GM19467 (cell line): Measurements from ENCODE around the gene PRDM1.

Source experiments
- ATAC-seq: cut with Tn5 transposase; IDR thresholded peaks from one replicate; pipeline ENCODE4 v1.9.1; 2021; ENCODE audit warnings: mild to moderate bottlenecking, moderate library complexity; ENCODE audit not compliant: unreplicated experiment

Gene PRDM1

DNA sequence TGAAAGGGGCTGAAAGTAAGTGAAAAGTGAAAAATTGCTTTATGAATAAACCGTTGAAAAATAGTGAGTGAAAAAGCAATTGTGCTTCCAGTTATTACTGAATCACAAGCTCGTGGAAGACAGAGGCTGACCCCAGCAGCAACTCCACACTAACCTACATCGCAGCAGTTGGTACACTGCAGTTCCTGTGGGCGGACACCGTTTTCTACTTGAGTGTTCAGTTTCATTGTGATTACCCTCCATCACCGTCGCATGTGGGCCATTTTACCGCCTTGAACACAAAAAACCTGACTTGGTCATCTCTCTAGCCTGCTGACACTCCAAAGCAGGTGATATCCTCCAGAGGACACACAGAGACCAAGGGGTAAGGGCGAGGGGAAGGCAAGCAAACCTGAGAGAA is 28.4 kb downstream of the PRDM1 start:
- ATAC-seq = peak; percentile 67

GRCh38 chr6:106115286-106115685 is 29.1 kb downstream of the PRDM1 start:
- ATAC-seq = no peak

GRCh38 chr6:106116125-106116832 is 30.1 kb downstream of the PRDM1 start:
- no peak for ATAC-seq

DNA sequence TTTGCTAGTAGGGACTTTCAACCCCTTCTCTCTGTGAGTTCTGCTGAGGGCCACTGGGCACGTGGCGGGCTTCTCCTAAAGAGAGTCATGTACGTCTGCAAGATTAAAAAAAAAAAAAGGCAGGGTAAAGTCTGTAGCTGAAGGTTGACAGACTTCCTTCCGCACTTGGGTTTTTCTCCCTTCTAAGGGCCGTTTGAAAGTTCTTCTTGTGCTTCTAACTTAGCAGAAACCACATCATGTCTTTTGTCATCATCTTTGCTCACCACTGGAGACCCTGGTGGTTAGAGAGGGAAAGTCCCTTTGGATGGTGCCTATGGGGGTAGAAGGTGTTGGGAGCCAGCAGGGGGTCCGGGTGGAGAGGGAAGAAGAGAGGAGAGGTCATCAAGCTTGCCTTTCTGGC is 31.4 kb downstream of the PRDM1 start:
- ATAC-seq = no peak

DNA sequence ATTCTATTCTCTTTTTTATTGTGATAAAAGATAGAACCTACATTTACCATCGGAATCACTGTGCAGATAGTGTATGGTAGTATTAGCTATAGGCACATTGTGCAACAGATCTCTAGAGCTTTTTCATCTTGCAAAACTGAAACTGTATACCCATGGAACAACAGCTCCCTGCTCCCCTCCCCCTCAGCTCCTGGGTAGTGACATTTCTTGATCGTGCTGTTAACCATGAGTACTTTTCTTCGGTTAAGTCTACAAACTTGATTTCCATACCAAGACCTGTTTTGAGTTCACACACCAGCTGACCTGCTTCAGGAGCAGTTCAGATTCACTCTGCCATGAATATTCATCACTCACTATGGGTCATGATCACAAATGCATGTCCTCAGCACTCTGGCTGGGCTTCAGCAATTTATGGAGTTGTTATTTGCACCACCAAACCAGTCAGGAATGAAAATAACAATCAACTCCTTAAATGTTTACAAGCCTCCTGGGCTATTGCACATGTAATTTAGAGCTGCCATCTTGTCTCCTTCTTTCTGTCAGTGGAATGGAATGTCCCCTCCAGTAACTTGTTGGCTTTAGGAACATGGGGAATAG is 32.8 kb downstream of the PRDM1 start:
- no peak for ATAC-seq

DNA sequence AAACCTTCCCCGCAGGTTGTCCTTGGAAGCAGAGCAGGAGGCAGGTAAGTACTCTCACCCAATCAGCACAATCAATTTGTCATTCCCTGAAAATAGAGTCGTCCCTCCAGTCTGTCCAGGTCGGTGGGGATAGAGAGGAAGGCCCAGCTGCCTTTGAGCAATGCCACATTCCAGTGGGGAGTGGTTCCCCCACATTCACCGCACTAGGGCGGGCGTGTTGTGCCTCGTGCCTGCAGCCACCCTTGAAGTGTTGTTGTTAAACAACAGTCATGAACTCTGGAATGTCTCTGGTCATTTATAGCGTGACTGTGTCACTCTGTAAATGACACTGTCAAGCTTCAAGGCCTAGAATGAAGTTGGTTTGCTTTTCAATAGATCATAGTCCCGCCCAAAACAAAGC is 33.4 kb downstream of the PRDM1 start:
- no peak for ATAC-seq

- no peak for ATAC-seq
Observed at GRCh38 chr6:106120006-106120405, 33.9 kb downstream of the PRDM1 start.

DNA sequence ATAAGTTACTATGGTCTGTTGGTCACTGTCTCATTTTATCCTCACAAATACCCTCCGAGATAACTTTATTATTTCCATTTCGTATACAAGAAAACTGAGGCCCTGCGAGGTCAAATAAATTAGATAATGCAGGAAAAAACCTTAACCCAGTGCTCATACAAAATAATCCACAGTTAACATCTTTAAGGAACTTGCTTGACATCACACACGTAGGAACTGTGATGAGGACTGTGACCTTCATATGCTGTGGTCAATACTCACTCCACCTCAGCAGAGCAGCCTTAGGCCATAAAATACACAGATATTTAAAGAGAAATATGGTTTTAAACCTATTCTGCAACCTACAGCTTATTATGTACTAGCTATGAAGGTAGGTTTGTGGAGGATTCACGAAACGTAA is 34.3 kb downstream of the PRDM1 start:
- ATAC-seq = no peak

GRCh38 chr6:106122306-106122918 is 36.3 kb downstream of the PRDM1 start:
- ATAC-seq = no peak

DNA sequence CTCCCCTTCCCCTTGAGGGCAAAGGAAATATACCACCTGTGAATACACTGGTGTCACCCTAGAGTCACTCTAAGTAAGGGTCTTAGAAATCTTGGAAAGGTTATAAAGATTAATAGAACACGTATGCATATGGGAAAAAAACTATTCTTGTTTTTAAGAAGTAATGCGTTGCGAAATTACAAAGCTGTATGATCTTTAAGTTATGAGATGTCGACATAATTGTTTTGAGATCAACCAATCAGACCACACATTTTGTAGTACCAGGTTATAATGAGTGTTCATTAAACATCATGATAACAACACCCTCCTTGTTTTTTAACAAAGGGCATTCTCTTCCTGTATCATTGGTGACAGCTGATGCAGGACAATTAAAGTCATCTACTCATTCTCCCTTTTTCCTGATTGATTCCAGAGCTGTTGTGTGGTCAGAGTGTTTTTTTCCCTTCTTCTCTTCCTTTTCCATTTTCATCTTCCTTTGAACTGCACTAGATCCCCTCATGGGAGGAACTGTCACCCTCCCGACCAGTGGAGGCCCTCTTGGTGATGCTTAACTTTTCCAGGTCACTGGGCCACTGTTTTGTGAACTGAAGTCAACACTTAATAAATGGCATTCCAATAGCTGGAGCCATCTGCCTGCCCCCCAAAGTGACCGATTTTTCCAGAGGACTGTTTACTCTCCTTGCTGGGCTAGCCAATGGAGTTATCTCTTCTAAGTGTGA is 37.0 kb downstream of the PRDM1 start:
- no peak for ATAC-seq

DNA sequence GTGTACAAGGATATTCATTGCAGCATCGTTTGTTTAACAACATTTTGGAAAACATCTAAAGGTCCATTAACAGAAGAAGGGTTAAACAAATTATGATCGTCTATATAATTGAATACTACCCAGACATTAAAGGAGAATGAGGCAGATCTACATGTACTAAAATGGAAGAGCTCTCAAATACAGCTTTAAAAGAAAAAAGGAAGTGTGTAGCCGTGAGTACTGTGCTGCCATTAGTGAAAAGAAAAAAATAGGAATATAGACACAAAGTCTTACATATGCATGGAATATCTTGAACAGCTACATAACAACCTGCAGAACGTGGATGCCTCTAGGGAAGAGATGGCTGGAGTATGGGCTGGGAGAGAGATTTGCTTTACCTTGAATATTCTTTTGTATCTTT is 37.9 kb downstream of the PRDM1 start:
- ATAC-seq = no peak

DNA sequence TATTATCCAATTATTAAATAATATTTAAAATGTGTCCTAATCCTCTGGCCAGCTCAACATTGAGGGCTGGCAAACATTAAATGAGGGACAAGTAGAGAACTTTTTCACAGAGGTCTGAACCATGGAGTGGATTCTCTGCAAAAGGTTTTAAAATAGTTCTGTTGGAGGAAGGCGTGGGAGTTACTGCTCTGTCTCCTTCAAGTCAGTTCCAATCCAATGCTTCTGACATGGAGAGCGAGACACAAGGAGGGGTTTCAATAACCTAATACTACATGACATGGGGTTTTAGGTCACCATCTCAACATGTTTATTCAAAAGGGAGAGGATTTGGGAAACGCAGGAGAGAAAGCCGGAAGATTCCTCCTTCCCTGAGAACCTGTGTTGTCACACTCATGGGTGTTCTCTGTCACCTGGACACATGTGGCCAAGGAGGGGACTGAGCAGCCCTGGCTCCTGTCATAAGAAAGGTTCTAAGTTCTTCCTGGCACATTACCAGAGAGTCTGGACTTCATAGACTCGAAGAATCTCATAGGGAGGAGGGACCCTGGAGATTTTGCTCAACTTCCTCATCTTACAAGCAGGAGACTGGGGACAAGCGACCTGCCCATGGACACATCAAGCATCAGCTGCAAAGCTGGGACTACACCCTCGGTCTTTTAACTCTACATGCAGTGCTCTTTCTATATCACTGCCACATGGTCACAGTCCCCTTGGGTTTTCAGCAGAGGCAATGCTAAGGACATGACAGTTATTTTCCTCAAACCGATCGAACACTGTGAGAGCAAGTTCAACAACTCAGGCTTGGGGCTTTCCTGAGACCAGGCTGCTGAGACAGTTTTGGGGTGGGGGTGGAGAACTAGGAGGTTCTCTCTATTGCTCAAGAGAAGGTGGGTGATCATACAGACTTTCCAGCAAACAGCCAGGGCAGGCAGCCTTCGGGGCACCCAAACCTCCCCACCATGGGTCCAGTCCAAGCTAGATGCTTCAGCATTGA is 38.6 kb downstream of the PRDM1 start:
- ATAC-seq = no peak

- no peak for ATAC-seq
Observed at GRCh38 chr6:106125925-106126435, 39.8 kb downstream of the PRDM1 start.

GRCh38 chr6:106126482-106126881 is 40.3 kb downstream of the PRDM1 start:
- no peak for ATAC-seq

DNA sequence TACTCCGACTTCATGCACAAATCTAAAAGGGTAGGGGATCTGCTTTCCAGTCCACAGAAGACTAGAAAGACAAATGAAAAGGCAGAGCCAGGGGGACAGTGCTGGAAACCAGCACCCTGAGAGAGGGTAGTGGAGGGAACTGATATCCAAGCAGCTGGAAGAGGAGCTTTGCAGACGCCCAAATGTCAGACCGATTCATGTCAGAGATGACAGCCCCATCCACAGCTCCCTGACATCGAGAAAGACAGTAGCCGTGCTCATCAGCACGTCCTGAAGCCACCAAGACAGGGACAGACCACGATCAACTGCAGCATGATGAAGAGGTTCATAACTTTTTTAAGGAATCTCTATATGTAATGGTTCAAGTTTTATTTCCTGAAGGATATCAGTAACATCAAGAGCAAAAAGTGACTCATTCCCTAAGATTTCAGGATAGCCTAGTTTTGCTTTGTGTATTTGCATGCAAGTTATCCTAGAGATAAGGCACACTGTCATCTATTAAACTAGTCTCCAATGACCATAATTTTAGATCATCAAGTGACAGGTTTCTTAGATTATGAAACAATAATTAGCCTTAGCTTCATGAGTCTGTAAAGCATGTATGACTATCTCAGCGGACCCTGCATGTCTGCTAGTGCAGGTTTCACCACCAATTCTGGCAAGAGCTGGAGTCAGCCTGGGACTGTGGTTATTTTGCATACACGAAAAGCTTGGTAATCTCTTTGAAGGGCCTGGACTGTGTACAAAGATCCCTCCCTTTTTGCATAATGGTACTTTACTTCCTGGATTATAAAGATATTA is 43.0 kb downstream of the PRDM1 start:
- ATAC-seq = no peak

DNA sequence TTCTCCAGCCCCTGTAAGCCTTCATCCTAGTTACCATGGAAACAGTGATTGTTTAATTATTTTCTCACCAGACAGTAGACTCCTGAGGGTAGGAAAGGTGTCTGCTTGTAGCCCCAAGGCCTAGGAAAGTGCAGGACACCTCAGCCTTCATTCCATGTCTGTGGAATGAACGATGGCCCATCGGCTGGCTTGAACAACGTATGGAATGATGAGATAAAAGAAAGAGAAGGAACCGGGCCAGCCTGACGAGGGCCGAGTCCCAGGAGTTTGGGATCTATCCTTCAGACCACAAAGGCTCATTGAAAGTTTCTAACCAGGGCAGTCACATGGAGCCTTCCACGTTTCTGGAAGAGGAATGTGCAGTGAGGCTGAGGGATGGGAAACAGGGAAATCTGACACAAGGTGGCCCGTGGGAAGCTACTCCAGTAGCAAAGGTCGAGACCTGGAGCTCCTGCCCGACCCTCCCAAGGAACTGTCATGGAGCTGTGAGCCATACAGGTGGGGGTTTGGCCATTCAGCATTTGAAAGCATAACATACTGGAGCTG is 46.1 kb downstream of the PRDM1 start:
- no peak for ATAC-seq

DNA sequence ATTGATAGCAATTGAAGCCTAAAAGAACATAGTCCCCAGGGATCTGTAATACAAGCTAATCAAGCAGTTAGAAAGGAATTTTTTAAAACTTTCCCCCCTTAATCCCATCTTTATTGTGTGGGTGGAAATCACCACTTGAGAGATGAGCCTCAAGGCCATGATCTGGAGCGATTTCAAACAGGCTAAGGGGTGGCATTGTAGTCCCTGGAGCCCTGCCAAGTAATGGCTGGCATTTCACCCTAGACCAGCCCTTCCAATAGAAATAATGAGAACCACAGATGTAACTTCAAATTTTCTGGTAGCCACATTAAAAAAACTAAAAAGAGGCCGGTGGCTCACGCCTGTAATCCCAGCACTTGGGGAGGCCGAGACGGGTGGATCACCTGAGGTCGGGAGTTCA is 46.9 kb downstream of the PRDM1 start:
- no peak for ATAC-seq

DNA sequence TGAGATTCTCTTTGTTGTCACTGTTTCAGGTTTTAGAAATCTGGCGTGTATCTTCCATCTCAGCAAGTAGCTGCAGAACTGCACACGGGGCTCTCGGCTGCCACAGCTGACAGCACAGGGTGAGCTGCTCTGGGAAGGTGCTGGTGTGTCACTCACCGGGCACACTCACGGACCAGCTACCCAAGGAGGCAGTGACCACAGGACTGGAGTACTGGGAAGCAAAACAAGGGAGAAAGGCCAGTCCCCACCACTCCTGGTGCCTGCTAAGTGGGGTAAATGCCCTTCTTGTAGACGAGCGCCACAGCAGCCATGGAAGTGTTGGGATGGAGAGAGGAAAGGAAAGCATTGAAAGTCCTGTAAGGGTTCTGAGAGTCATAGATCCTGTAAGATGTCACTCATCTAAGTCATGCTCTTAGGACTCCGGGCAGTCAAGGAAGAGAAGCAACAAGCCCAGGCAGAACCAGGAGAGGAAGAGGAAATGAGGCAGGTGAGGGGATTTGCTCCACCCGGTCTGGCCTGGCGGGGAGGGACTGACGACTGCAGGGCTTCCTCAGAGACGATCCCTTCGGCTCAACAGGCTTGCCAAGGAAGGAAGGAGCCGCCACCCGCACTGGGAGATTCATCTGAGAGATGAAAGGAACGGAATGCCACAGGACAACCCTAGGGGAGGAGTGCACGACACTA is 48.1 kb downstream of the PRDM1 start:
- ATAC-seq = no peak
